ENCODE data around the gene PSMD13. TPM values are rescaled to one million over a fixed set of nuclear protein-coding genes. Genes with fewer than 3 reads are reported as not detected.

The PSMD13 gene
- total and polyA plus RNA-seq, 2 of the 13 experiments (the other 11 are each of a cell fraction or from before 2014, with no cell fraction given) = 83.0 to 117 TPM

- TF ChIP-seq PRDM10 (CRISPR knock-in tag; IDR thresholded peaks at IDR 0.05; ENCODE audit: low read depth) (no peak), MAFF (IDR thresholded peaks at IDR 0.05; ENCODE audit: low read depth, low read length) (no peak), HMGA1 (CRISPR knock-in tag; conservative IDR thresholded peaks at IDR 0.05) (no peak), PAWR (CRISPR knock-in tag; IDR thresholded peaks at IDR 0.05; ENCODE audit: borderline replicate concordance) (no peak), SNAPC5 (CRISPR knock-in tag; IDR thresholded peaks at IDR 0.05; ENCODE audit: borderline replicate concordance) (no peak), BRD4 (CRISPR knock-in tag; IDR thresholded peaks at IDR 0.05) (no peak), ARID3A (IDR thresholded peaks at IDR 0.05; ENCODE audit: low read depth, low read length) (no peak), ZNF329 (CRISPR knock-in tag; IDR thresholded peaks at IDR 0.05; ENCODE audit: low read depth) (no peak), ZMYM3 (CRISPR knock-in tag; IDR thresholded peaks at IDR 0.05) (no peak), HNF4G (IDR thresholded peaks at IDR 0.05; ENCODE audit: borderline replicate concordance, low read depth, low read length) (no peak), HNF4G (CRISPR knock-in tag; IDR thresholded peaks at IDR 0.05; ENCODE audit: borderline replicate concordance, low read depth) (no peak), ZNF205 (CRISPR knock-in tag; IDR thresholded peaks at IDR 0.05) (peak; percentile 43; the same call in 1 of the 2 replicates), HIC2 (CRISPR knock-in tag; IDR thresholded peaks at IDR 0.05; ENCODE audit: low read depth) (no peak), ATF1 (CRISPR knock-in tag; IDR thresholded peaks at IDR 0.05) (no peak), ZNF234 (CRISPR knock-in tag; conservative IDR thresholded peaks at IDR 0.05) (no peak), ARHGAP35 (CRISPR knock-in tag; IDR thresholded peaks at IDR 0.05; ENCODE audit: borderline replicate concordance) (no peak), ZBTB46 (CRISPR knock-in tag; IDR thresholded peaks at IDR 0.05; ENCODE audit: borderline replicate concordance) (no peak), THAP7 (CRISPR knock-in tag; IDR thresholded peaks at IDR 0.05) (no peak), ZNF619 (CRISPR knock-in tag; IDR thresholded peaks at IDR 0.05) (no peak), ZNF431 (CRISPR knock-in tag; IDR thresholded peaks at IDR 0.05; ENCODE audit: borderline replicate concordance, low read depth) (no peak)
Measured at GRCh38 chr11:208181-208916, 28.4 kb upstream of the PSMD13 start (continued).

All from HepG2 (cell line).